Measurements from ENCODE around the gene ZFY. TPM values are rescaled to one million over a fixed set of nuclear protein-coding genes. Genes with fewer than 3 reads are reported as not detected.

ZFY gene
- total RNA-seq, 3 donors from 2014 or later, result 12.6 to 28.5 TPM; not detected in 1

DNA sequence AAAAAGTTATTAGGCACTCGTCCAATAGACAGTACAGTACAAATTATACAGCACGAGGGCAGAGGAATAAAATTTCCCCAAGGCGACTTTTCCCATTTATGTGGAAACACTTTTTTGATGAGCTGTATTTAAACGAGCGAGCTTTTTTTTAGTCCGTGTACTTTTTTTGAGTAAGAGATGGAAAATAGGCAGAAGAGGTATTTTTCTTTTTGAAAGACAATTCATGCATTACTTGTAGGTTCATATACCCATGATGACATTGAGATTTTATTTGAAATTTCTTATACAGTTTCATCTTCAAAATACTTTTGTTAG, 1.2 kb downstream of the ZFY start:
- intact Hi-C loops (cut with DNase I, micrococcal nuclease), result no loop called here
- Histone ChIP-seq H3K4me1 (ENCODE audit: low read depth) (peaks cover 7% of the 10 kb centered on the region), H3K9me3 (no peaks in the 10 kb centered on the region), H3K4me3 (no peak overlapping the region), H3K36me3 (ENCODE audit: low read depth) (no peaks in the 10 kb centered on the region)
- ATAC-seq (no peak), DNase-seq (no peak)
- TF ChIP-seq, protein P1, sequence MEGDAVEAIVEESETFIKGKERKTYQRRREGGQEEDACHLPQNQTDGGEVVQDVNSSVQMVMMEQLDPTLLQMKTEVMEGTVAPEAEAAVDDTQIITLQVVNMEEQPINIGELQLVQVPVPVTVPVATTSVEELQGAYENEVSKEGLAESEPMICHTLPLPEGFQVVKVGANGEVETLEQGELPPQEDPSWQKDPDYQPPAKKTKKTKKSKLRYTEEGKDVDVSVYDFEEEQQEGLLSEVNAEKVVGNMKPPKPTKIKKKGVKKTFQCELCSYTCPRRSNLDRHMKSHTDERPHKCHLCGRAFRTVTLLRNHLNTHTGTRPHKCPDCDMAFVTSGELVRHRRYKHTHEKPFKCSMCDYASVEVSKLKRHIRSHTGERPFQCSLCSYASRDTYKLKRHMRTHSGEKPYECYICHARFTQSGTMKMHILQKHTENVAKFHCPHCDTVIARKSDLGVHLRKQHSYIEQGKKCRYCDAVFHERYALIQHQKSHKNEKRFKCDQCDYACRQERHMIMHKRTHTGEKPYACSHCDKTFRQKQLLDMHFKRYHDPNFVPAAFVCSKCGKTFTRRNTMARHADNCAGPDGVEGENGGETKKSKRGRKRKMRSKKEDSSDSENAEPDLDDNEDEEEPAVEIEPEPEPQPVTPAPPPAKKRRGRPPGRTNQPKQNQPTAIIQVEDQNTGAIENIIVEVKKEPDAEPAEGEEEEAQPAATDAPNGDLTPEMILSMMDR (IDR thresholded peaks at IDR 0.05), result no peak

DNA sequence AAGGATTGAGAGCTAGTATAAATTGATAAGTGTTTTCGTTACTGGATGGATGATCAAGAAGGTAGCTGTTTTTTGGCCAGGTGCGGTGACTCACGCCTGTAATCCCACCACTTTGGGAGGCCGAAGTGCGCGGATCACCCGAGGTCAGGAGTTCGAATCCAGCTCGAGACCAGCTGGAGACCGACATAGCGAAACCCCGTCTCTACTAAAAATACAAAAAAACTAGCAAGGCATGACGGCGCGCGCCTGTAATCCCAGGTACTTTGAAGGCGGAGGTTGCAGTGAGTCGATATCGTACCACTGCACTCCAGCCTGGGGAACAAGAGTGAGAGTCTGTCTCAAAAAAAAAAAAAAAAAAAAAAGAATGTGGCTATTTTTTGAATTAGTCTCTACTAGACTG, 2.0 kb downstream of the ZFY start:
- ATAC-seq (no peak), DNase-seq (peak in 1 of 3 donors; percentile 28)
- Histone ChIP-seq H3K9me3 (no peaks in the 10 kb centered on the region), H3K36me3 (ENCODE audit: low read depth) (no peaks in the 10 kb centered on the region), H3K4me3 (no peak overlapping the region), H3K4me1 (ENCODE audit: low read depth) (peaks cover 7% of the 10 kb centered on the region)
- intact Hi-C loops (cut with DNase I, micrococcal nuclease), result no loop called here
- TF ChIP-seq, protein P1 (IDR thresholded peaks at IDR 0.05), result no peak

DNA sequence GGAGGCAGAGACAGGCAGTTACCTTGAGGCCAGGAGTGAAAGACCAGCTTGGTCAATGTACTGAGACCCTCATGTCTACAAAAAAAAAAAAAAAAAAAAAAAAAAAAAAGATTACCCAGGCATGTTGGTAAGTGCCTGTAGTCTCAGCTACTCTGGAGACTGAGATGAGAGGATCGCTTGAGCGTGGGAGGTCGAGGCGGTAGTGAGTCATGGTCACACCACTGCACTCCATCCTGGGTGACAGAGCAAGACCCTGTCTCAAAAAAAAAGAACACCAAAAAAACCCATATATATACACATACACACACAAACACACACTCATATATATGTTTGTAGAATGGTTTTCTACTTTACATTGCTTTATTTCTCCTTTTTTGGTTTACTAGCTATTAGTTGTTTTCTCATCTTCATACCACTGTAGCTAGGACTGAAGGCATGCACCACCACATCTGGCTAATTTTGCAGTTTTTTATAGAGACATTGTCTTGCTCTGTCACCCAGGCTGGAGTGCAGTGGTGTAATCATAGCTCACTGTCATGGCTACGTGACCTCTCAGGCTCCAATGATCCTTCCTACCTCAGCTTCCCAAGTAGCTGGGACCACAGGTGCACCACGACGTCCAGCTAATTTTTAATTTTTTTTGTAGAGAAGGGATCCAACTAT, 14.5 kb downstream of the ZFY start:
- Histone ChIP-seq H3K36me3 (ENCODE audit: low read depth) (no peaks in the 10 kb centered on the region), H3K4me3 (no peak overlapping the region), H3K9me3 (no peaks in the 10 kb centered on the region), H3K4me1 (ENCODE audit: low read depth) (peaks cover 4% of the 10 kb centered on the region)
- intact Hi-C loops (cut with DNase I, micrococcal nuclease), result no loop called here
- TF ChIP-seq, protein P1 (IDR thresholded peaks at IDR 0.05), result no peak
- no peak for ATAC-seq
- DNase-seq, result no peak

DNA sequence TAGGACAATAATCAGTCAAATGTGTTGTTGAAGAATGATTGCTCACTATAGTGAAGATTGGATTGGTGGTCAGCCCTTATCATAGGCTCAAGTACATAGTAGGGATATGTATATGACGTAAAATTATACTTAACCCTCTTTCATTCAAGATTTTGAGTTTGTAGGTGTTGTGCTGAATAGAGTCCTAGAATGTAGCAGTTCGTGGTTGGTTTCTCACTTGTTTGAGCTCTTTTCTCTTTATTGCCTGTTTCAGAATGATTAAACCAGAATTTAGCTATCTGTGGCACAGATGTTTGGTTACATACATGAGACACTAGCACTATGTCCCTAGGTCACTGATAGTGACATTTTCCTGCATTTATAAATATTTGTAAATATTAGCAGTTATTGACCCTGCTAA, 15.5 kb downstream of the ZFY start:
- no peak for DNase-seq
- no peak overlapping the region for H3K4me3 ChIP-seq
- intact Hi-C loops (cut with DNase I, micrococcal nuclease), result no loop called here
- H3K36me3 ChIP-seq (ENCODE audit: low read depth), result no peaks in the 10 kb centered on the region
- peaks cover 4% of the 10 kb centered on the region for H3K4me1 ChIP-seq (ENCODE audit: low read depth)
- TF ChIP-seq, protein P1 (IDR thresholded peaks at IDR 0.05), result no peak
- no peak for ATAC-seq
- H3K9me3 ChIP-seq, result no peaks in the 10 kb centered on the region

DNA sequence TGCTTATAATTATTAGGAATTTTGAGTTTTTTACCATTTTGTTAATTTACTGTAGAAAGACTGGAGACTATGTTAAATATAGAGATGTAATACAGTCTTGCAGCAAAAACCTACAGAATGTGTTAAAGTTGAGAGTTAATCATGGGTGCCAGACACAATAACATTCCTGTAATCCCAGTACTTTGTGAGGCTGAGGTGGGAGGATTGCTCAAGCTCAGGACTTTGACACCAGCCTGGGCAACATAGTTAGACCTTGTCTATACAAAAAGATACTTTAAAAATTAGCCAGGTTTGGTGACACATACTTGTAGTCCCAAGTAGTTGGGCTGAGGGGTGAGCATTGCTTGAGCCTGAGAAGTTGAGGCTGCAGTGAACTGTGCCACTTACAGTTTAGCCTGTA, 17.7 kb downstream of the ZFY start:
- ATAC-seq (no peak), DNase-seq (no peak)
- Histone ChIP-seq H3K36me3 (ENCODE audit: low read depth) (no peaks in the 10 kb centered on the region), H3K4me3 (no peak overlapping the region), H3K4me1 (ENCODE audit: low read depth) (peaks cover 4% of the 10 kb centered on the region), H3K9me3 (no peaks in the 10 kb centered on the region)
- intact Hi-C loops (cut with DNase I, micrococcal nuclease), result no loop called here
- TF ChIP-seq, protein P1 (IDR thresholded peaks at IDR 0.05), result no peak

DNA sequence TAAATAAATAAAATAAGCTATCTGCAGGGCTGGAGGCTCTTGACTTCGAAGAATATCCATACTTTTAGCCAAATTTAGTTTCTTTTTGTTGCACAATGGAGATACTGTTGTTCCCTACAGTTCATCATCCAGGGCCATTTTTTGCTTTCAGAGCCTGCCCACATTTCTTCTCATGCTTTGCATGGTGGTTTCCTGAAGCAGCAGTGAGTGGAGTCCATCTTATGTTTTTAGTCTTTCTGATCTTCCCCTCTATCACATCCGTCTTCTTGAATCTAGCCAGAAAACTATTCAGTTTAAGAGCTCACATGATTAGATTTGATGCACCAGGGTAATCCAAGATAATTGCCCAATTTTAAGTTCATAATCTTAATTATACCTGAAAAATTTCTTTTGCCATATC, 19.6 kb downstream of the ZFY start:
- H3K36me3 ChIP-seq (ENCODE audit: low read depth), result no peaks in the 10 kb centered on the region
- H3K4me1 ChIP-seq (ENCODE audit: low read depth), result peaks cover 4% of the 10 kb centered on the region
- ATAC-seq (no peak), DNase-seq (no peak)
- no peak overlapping the region for H3K4me3 ChIP-seq
- H3K9me3 ChIP-seq, result no peaks in the 10 kb centered on the region
- intact Hi-C loops (cut with DNase I, micrococcal nuclease), result no loop called here
- TF ChIP-seq, protein P1 (IDR thresholded peaks at IDR 0.05), result no peak
